Fibroblast of gingiva (primary cell): ENCODE data around the gene PAPOLB.

ENCODE experiments used
- DNase-seq: peaks from one replicate; pipeline ENCODE4 v3.0.0-alpha.2; 2011; ENCODE audit warnings: low read depth

PAPOLB gene

DNA sequence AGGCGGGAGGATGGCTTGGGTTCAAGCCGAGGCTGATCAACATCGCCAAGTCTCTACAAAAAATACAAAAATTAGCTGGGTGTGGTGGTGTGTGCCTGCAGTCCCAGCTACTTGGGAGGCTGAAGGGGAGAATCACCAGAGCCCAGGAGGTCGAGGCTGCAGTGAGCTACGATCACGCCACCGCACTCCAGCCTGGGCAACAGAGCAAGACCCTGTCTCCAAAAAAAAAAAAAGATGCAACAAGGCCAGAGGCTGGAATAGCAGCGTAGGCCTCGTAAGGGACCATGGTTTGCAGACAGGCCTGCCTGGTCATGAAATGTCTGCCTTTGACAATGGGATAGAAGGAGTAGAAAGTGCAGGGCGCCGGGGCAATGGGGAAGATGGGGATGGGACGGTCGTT, 20.0 kb downstream of the PAPOLB start:
- DNase-seq: no peak

- no peak for DNase-seq
These were observed 20.6 kb downstream of the PAPOLB start for GRCh38 chr7:4841007-4841784.

DNA sequence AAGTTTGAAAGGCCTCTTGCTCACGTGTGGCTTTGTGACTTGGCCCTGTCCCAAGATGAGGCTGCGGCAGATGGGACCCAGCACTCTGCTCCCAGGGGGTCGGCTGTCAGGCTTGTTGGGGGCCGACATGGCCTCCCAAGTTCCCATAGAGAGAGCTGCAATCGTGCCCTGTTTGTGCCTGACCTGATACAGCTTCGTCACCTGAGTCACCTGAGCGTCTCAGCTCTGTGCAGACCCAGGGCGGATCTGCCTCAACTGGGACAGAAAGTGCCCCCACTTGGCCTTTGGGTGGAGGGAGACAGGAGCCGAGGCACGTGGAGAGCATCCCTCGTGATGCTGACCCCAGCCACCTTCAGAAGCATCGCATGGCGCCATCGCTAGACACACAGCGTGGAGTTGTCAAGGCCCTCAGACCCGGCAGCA, 21.7 kb downstream of the PAPOLB start:
- DNase-seq: no peak

- no peak for DNase-seq
These were observed 23.1 kb downstream of the PAPOLB start for GRCh38 chr7:4838626-4839334.

- no peak for DNase-seq
These were observed 23.8 kb downstream of the PAPOLB start for GRCh38 chr7:4837803-4838625.

- no peak for DNase-seq
These were observed 24.6 kb downstream of the PAPOLB start for GRCh38 chr7:4837041-4837802.

GRCh38 chr7:4836206-4836661, 25.6 kb downstream of the PAPOLB start:
- no peak for DNase-seq

- DNase-seq: no peak
These were observed 26.2 kb downstream of the PAPOLB start for GRCh38 chr7:4835398-4836205.

DNA sequence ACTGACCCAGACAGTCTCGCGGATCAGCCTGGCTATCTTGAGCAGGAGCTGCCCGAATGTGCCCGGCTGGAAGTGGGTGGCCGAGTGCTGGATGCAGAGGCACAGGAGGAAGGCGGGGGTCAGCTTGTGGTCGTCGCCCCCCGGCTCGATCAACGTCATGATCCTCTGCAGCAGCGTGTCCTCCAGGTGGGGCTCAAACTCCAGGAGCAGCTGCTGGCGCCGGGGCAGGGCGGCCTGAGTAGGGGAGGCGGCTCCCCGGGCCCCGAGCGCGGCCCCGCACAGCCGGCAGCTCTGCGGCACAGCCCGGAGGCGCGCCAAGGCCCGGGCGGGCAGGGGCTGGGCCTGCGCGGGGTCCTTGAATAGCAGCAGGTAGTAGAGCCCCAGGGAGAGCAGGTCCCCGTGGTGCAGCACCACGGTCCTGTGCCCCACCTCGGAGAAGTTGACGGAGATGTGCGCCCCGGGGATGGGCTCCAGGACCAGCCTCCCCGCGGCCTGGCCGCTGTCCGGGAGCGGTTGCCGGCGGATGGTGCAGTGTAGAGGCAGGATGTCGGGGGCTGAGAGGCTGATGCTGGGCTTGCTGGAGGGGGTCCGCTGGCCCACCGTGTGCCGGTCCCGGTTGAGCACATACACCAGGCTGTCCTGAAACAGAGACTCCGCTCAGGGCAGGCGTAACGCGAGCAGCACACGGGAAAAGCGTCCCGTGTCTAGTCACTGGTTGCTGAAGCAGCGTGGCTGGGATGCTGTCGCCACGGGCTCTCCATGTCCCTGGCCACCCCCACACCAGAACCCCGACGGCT, 27.0 kb downstream of the PAPOLB start:
- DNase-seq: no peak

DNA sequence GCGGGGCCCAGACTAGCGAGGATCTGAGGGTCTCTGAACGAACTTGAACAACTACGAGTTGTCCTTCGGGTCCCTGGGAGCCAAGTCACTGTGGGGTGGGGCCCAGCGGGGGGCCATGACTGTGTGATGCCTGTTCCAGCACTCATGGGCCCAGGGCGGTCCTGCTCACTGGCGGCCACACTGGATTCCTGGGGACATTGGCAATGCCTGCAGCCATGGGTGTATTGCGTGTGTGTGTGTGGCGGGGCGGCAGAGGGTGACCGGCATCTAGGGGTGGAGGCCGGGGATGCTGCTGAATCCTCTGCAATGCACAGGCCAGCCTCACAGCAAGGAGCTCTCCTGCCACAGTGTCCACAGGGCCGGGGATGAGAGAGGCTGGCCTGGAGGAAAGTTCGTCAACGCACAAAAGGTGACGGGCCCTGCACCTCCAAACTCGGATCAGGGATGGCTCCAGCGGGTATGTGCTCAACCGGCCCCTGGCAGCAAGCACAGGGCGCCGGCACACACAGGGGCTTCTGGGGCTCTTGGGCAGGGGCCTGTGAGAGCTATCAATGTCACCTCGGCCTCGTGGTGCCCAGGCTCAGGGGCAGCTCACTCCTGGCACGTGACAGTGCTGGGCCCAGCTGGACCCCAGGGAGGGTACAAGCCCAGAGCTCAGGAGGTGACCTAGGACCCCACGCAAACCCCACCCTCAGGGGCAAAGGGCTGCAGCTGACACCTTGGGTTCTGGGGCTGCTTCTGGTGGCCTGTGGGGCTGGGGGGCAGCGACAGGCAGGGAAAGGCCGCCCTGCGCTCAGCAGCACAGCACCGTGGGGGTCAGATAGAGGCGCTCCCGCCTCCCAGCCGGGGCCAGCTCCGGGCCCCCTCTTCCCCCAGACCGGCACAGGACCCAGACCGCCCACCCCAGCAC, 27.9 kb downstream of the PAPOLB start:
- DNase-seq: no peak

DNA sequence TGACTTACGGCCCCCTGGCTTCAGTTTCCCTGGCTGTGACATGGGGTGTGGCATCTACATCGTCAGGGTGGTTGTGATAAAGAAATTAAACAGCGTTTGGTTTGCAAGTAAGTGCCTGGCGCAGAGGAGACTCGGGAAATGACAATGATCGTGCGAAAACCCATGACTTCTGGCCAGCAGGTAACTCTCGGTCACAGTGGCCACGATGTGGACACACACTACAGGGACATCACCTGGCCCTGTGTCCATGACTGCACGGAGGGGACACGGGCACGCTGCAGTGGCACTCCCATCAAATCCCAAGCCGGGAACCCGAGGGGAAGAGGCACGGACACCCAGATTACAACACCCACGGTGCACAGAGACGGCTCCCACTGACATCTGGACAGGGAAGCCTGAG, 28.7 kb downstream of the PAPOLB start:
- DNase-seq: no peak

DNA sequence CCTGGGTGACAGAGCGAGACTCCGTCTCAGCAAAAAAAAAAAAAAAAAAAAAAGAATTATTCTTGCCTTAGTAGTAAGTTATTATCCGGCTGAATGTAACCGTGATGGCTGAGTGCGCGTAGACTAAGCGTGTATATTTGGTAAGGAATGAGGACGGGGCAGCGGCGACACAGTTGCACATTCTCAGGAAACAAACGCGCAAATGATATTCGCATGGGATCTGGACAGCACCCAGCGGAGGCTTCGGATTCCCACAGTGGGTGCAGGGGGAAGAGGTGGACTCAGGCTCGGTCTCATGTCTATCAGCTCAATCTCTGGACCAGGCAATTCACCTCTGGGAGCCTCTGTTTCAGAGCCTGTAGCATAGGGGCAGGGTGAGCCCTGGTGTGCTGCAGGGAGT, 29.1 kb downstream of the PAPOLB start:
- DNase-seq: no peak

DNA sequence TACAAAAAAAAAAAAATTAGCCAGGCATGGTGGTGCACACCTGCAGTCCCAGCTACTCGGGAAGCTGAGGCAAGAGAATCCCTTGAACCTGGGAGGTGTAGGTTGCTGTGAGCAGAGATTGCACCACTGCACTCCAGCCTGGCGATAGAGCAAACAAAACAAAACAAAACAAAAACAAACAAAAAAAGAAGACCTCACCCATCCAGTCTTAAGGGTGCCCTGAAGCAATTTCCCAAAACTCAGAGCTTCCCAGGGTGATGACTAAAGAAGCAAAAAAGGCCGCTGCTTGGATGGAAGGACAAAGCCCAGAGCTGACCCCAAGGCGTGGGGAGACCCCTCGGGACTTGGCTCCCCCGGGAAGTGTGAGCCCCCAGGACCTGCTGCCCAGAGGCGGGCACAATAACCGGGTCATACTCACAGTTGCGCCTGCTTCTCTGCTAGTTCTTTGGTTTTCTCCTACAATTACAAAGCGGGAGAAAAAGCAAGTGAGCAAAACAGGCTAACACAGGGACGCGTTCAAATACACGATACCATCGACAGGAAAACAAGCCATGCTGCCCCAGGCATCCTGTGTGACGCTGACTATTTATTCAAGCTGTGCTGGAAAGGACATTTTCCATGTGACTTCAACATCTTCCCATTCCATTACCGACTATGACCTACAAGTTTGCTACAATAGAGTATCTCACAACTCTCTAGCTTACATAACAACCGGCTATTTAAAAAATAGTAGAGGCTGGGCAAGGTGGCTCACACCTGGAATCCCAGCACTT, 29.9 kb downstream of the PAPOLB start:
- no peak for DNase-seq

- peak; percentile 45 for DNase-seq
These were observed 31.7 kb downstream of the PAPOLB start for GRCh38 chr7:4830176-4830575.

GRCh38 chr7:4828720-4829383, 33.0 kb downstream of the PAPOLB start:
- DNase-seq: no peak

GRCh38 chr7:4825081-4825480, 36.7 kb downstream of the PAPOLB start:
- DNase-seq: no peak

DNA sequence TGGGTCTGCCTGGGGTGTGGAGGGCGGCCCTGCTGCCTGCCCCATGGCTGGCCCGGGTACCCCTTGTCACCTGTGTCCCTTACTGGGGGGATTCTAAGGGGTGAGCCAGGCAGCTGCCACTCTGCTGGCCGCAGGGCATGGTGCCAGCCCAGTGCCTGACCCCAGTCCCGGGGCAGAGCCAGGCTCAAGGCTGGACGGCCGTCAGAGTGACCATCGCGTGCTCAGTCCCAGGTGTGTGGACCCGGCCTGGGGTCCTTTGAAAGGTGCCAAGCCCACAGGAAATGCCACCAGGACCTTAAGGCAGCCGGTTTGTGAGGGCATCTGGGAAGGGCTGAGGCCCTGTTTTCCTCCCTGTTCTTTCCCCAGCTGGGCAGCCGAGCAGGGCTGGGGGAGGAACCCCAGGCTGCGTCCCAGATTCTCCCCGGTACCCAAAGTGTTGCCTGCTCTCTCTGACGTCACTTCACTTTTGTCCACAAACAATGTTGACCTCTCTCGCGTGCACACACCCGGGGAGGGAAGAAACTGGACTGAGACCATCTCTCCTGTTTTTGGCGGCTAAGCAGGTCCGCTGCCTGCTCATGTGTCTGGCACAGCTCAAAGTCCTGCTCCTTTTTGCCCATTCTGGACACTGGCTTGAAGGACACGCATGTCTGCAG, 37.6 kb downstream of the PAPOLB start:
- DNase-seq: no peak
